NCI-H774 (cell line): ENCODE results near the gene STYK1.

Experiments
- DNase-seq: peaks from one replicate; lab custom pipeline; 2025; lab: John Stamatoyannopoulos, UW

The STYK1 gene, protein sequence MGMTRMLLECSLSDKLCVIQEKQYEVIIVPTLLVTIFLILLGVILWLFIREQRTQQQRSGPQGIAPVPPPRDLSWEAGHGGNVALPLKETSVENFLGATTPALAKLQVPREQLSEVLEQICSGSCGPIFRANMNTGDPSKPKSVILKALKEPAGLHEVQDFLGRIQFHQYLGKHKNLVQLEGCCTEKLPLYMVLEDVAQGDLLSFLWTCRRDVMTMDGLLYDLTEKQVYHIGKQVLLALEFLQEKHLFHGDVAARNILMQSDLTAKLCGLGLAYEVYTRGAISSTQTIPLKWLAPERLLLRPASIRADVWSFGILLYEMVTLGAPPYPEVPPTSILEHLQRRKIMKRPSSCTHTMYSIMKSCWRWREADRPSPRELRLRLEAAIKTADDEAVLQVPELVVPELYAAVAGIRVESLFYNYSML

DNA sequence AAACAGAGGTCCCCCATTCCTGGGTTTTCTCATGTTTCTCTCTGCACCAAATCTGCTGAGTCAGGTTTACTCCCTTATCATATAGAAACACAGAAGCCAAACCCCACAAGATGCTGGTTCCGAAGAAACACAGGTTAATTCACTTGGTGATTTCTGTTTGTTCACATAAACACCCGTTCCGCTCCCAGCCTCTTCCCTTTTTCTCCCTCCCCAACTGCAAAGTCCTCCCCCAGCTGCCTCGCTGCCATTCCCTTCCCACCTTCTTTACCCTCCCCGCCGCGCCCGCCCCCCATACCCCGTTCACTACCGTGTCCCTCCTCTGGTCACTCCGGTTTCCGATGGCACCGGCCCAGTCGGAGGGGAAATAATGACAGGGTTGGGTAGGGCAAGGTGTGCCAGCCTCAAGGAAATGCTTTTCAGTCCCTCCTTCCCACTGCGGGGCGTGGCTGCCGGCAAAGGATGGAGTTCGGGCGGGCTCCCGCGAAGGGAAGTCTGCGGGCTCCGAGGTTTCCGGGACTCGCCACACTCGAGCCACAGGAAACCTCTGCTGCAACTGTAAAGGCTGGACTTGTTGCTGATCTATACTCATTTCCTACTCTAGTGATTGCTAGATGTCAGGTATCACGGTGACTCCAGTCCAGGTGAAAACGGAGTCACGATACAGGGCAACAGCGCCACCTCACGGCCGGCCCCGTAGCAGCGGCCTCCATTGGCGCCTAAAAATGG lies at the start of gene STYK1:
STYK1 (minus strand) TSS at position 394 of the 726 bp plus-strand sequence. CDS start 39,434 bp downstream, outside the sequence.
- DNase-seq, result peak; percentile 83

DNA sequence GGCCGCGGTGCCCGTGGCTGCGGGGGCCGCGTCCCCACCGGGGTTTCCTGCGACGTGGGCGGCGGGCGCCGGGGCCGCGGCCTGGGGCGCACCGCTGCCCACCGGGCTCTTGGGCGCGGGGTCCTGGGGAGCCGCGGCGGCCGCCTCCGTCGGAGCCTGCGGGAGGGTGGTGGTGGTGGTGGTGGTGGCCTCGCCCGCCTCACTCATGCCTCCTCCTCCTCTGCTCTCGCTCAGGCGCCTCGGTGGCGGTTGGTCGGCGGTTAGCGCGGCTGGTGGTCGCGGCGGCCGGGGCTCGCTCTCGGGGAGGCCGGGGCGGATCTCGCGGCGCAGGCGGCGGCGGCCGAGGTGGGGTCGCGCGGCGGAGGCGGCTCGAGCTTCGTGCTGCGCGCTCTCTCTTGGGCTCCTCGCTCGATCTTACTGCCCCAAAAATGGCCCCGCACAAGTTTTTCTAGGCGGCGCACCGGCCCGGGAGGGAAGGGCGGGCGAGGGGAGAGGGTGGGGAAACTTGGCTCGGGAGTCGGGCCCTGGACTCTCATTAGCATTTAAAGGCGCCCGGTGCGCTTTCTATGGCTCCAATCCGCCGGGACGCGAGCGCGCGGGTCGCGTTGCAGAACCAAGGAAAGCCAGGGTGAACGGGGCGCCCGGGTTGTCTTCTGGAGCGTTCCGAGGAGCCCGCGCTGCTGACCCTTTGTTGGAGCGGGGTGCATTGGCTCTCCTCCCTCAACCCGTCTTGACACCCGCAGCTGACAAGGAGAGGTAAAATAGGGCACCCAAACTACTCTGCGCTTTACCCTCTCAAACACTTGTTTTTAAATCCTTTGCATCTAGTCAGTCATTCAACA lies 49.3 kb upstream of the STYK1 start, which contains the start of gene YBX3:
YBX3 (minus strand) TSS at position 419 of the 842 bp plus-strand sequence; CDS start at position 207, 212 bp downstream.
- no peak for DNase-seq

DNA sequence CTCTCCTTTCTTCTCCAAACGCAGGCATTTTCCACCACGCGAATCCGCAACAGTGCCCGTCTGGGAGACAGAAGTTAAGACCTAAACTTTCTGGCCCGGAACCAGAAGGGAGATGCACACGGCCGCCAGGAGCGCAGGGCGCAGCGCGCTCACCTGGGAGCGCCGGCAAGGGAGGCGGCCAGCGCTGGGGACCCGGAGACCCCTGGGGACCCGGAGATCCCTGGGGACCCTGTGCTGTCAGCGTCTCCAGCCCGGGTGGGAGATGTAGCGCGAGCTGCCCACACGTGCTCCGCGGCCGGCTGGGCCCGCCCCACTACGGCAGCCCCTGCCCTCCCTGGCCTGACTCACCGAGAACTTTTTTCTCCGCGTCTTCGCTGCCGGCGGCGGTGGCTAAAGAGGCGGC lies 48.7 kb upstream of the STYK1 start:
- DNase-seq, result no peak

DNA sequence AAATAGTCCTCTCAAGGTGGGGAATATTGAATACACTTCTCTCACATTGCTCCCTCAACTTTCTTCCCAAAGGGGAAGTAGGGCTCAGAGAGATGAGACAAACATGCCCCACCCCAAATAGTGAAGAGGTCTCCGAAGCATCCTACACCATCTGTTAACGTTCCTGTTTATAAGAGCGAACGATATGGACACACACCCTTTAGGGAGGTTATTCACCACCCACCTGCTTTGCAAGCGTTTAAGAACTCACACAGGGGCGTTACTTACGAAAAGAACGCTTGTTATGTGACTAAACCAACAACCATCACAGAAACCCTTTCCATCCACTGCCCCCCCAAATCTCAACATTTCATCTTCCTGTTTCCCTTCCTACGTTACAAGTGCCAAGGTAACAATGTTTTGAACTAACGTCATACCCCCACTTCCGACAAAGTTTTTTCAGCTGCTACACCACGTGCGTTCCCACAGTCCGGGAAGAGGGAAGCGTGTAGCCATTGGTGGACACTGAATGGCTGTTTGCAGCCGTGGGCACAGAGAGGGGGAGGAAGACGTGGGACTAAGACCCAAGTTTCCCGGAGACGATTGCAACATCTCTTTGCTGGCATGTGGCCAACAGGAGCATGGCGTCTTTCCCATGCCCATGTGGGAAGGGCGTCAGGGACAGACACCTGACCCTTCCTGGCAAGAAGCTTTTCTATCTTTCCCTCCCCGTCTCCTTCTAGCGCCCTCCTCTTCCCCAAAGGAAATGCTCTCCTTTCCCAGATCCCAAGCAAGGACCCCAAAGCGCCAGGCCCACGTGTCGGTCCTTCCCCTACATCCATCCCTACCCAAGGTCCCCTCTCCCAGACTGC lies 48.0 kb upstream of the STYK1 start:
- DNase-seq, result peak; percentile 30

DNA sequence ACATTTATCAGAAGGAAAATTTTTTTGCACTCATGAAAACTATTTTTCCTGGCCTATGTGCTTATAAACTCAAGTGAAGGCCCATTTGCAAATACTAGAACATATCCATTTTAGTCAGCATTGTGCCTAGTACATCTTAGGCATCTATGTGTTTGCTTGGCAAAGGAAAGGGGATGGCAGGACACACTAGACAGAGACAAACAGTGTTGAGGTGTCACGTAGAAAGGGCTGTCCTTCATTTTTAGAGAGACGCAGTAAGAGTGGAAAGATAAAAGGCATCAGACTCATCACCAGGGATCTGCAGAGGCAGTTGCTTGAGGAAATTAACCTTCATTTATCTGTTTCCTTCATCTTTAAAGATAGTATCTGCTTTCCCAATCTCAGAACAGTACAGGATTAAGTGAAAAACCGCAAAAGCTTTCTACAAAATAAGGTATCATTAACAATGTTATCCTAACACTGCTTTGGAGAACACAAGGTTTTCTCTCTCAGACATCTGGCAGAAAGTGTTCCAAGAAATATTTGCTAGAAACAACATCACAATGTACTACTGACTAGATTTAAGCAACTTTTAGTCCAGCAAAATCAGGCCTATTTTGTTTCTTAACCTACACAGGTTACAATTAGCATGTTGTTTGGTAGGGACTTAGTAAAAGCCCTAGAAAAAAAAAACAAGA lies 47.3 kb upstream of the STYK1 start:
- DNase-seq, result no peak

DNA sequence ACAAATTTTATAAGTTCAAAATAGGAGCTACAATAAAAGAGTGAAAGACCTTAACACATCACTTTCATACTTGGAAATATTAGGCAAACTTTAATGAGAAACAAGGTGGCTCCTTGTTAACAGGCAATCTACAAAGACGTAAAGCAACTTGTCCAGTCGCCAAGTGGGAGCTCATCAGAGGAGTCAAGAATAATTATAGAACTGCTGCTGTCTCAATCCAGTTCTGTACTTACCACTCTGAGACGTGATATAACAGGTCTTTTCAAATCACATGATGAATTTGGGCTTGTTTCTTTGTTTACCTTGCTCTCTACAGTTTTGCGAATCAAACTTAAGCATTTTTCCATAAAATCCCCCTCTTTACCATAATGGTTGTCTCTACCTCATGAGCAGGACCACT lies 45.6 kb upstream of the STYK1 start:
- DNase-seq, result no peak

DNA sequence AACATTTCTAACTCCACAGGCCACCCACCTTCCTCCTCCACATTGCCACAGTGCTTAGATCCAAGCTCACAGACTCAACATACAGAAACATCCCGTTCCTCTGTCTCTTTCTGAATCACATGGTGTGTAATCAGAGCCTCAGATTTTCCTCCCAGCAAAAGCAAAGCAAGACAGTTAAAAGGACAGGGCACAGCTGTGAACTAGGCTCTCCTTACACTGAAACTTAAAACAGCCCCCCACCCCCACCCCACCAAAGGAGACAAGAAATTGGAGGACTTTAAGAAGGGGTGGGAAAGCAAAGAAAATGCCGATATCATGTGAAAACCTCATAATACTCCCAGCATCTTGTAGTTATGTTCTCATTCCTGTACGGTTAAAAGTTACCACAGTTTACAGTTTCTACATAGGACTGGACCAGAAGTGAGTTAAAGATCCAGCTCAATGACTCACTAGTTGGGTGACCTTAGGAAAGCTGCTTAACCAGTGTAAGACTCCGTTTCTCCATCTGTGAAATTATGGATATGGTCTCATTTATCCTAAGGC lies 44.5 kb upstream of the STYK1 start:
- DNase-seq, result no peak

DNA sequence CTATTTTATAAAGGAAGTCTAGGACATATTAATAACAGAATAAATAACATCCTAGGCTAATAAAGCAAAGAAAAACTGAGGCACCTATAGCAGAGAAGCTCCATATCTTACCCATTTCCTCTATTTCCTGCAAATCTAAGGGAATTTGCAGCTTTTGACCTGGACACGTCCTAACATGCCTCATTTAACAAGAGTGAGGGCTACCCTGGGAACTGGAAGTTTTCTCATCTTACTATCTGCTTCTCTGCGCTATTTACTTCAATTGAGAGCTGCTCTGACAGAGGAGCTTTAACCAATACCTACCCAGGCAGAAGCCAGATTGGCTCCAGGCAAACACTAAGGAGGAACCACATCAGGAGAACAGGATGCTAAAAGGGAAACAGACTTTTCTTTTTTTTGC lies 43.6 kb upstream of the STYK1 start:
- DNase-seq, result no peak

DNA sequence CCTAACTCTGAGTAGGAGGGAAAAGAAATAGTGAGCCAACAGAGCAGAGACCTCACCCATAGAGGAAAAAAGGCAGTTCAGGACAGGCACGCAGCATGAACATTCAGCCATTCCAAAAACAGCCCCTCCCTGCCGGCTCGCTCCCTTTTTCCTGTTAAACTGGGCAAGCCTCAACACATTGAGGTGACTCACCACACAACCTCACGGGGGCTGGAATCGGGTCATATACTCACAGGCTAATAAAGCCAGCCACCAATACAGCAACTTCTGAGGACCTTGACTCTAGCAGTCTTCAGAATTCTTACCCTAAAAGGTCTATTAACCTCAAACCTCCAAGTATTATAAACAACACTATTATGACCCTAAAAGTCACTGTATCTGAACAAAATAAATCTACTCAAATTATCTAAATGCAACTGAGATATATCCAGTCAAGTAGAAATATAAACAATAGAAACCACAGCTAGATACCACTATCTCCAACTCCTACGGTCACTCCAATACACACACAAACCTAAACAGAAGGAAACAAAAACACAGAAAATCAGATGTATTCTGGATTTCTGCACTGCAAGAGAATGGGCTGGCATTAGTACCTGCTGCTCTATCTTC lies 43.0 kb upstream of the STYK1 start:
- no peak for DNase-seq

DNA sequence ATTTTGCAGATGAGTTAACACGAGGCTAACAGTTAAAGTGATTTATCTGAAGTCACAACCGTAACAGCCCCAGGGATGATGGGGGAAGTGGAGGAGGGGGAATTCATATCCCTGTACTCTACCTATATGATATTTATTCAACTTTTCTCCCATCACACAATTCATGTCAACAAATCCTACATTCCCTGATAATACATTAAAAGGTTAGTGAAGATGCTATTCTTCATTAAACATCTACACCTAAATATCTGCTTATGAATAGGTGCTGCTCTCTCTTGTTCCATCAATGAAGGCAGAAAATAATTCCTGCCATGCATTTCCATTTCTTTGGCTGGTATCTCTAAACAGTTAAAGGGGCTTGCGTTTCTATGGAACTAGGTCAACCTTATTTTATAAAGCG lies 42.4 kb upstream of the STYK1 start:
- no peak for DNase-seq

DNA sequence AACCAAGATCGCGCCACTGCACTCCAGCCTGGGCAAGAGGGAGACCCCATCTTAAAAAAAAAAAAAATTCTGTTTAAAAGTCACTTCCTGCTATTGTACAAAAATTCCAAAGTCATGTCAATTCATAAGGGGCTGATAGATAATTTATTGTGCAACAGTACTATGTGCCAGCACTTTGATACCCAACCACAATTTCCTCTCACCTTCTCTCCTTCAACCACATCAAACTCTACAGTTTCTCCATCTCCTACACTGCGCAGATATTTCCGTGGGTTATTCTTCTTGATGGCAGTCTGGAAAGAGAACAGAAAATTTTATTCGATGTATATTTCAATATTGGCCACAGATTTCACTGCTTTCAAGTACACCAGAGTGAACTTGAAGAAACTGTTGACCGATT lies 41.6 kb upstream of the STYK1 start:
- no peak for DNase-seq

DNA sequence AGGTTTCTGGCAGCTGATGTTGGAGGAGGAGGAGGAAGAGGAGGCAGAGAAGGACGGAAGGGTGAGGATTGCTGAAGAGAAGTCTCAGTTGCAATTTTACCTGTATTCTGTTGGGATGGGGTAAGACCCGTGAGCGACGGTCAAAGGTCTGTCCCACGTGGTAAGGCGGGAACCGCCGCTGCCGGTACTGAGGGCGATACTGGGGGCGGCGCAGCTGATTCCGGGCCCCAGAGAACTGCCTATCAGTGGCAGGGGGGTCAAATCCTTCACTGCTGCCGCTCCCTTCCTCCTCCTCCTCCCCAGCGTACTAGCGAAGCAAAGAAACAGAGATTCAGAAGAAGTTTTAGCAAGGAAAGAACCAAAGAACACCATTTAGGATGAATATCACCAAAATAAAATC lies 36.0 kb upstream of the STYK1 start:
- DNase-seq, result no peak

DNA sequence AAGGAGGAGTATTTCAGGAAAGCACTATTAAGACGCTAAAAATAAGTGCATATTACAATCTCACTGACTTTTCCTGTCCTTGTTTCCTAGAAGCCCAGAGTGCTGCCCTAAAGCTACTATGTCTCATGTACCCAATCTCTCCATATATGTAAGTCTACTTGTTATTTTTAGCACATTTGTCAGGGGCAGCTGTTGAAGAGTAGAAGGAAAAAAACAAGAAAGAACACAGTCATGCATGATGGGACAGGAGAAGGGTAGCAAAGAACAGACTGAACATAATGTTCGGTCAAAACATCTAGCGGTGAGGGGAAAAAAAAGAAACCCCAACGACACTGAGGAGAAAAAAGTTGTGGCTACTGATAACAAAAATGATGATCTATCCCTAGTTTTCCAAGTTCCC lies 35.0 kb upstream of the STYK1 start:
- DNase-seq, result no peak

DNA sequence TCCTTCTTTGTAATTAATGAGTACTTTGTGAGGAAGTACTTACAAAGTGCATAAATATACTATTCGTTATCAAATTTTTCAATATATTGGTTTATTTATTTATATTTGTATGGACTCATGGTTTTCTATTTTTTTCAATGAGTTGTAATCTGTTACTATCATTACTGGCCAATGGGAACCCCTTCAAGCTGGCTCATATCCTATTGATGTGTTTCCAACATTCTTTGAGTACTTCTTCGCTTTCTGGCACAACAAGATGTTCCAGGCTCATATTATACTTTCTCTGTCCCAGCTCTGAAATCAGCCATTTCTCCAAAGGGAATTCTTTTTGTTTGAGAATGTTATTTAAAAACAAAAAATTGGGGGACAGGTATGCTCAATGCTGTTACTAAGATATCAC lies 31.8 kb upstream of the STYK1 start:
- no peak for DNase-seq

DNA sequence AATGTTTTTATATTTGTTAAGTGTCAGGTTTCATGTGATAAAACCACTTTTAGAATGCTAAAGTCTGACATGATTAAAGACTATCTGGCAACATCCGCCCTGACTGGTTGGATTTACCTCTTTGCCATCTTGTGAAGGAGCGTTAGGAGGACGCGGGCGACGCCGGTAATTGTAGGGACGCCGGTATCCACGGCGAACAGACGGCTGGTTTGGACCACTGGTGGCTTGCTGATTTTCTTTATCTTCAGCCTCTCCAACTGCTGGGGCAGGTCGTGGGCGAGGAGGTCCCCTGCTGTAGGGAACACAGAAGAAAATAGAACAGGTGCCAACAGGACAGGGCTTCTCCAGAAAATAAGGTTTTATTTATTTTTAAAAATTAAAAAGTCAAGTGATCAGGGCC lies 28.0 kb upstream of the STYK1 start:
- DNase-seq, result no peak

DNA sequence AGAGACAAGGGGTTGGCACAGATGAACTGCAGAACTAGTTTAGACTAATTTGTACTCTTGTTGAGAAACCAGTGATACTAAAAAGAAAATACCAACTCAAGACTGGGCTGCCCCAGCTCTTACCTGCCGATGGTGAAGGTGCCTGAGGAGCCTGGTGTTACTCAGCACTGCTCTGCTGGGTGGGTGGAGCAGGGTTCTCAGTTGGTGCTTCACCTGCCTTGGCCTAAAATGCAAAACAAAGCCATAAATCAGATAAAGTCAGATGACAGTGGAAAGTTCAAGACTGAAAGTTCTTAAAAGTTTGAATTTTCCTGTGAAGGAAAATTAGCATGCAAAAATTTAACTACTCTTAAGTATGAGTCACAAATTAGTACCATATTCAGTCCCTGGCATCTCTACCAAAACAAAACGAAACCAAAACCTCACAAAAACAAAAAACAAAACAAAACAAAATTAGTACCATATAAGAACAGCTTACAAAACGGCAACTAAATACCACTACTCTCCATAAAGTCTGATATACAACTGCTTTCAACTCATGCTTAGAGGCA lies 27.4 kb upstream of the STYK1 start:
- DNase-seq, result no peak

DNA sequence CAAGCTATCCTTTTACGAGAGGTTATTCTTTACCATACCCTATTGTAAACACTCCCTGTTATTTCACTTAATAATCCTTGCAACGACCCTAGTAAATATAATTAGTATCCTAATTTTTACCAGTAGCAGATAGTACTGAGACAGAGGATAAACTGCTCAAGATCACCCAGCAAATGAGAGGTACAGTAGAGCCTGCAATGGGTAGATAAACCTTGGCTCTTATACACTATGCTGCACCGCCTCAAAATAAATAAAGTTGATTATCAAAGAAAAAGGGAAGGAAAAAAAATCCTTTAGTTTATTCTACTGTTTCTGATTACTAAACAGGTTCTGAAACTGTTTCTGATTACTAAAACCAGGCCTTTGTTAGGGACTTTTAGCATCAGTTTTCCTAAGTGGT lies 26.7 kb upstream of the STYK1 start:
- DNase-seq, result no peak

DNA sequence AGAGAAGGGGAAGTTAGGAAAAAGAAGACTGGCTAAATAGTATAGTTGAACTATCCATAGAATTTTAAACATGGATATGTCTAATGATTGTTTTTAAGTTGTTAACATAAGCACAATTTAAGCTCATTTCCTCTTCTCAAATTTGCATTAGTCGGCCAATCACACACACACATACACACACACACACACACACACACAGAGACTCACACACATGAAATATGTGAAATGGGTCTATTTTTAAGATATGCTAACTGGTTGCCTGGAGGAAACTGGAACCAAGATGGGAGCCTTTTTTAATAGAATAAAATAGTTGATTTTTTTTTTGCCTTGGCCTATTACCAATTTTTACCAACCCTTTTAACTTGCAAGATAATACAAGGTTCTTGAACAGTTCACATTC lies 24.0 kb upstream of the STYK1 start:
- no peak for DNase-seq

DNA sequence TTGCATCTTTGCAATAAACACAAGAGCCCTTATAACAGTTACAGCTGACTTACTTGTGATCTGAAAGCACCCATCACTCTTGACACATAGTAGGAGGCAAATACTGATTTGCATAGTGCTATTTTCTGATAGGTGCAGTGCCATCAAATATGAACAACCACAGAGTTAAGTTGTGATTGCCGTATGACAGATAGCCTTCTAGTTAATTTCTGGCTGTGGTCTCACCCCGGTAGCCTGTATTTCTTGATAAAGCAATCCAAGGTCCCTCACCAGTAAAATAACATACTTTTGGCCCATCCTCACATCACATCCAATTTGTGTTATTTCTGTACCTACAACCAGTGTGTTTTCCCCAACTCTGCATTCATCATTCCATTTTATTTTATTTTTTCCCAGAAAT lies 23.3 kb upstream of the STYK1 start:
- DNase-seq, result no peak

DNA sequence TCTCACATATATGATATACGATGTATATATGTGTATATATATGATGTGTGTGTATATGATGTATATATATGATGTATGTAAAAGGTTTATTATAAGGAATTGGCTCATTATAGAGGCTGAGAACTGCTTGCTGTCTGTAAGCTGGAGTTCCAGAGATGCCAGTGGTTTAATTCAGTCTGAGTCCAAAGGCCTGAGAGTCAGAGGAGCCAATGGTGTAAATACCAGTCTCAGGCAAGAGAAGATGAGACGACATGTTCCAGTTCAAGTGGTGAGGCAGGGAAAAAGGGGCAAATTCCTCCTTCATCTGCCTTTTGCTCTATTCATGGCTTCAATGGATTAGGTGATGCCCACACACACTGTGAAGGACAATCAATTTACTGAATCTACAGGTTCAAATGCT lies 17.1 kb upstream of the STYK1 start:
- DNase-seq, result no peak
